GM10266 (cell line): ENCODE measurements around the gene AGK.

Source experiments
- DNase-seq: peaks from one replicate; pipeline ENCODE4 v3.0.0; 2012; ENCODE audit errors: extremely low spot score
- TF ChIP-seq, protein P1 (sequence below): IDR thresholded peaks from 2 replicates; pipeline ENCODE4 v1.5.1; 2012; ENCODE audit warnings: mild to moderate bottlenecking, low read depth; ENCODE audit not compliant: control insufficient read depth, insufficient read depth; ENCODE audit errors: missing control alignments

Gene AGK

DNA sequence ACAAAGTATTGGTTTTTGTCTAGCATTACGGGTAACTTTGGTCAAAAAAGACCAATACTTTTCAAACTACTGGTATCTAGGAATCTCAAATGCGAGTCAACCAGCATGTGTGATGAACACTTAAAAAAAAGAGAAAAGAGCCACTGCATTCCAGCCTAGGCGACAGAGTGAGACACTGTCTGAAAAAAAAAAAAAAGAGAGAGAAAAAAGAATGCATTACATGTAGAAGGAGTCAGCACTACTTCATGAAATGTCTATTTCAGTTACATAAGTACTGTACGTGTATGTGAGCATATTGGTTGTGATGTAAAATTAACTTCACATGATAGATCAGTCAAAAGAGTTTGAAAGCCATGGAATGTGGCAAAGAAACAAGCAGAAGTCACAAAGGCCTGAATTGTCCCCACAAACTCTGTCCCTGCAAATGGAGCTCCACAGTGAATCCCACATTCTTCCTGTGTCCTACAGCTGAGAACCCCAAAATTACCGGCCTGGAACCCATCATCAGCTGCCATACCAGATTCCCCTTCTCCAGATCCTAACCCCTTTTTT lies 149.2 kb downstream of the AGK start:
- no peak for DNase-seq
- TF ChIP-seq, protein P1, sequence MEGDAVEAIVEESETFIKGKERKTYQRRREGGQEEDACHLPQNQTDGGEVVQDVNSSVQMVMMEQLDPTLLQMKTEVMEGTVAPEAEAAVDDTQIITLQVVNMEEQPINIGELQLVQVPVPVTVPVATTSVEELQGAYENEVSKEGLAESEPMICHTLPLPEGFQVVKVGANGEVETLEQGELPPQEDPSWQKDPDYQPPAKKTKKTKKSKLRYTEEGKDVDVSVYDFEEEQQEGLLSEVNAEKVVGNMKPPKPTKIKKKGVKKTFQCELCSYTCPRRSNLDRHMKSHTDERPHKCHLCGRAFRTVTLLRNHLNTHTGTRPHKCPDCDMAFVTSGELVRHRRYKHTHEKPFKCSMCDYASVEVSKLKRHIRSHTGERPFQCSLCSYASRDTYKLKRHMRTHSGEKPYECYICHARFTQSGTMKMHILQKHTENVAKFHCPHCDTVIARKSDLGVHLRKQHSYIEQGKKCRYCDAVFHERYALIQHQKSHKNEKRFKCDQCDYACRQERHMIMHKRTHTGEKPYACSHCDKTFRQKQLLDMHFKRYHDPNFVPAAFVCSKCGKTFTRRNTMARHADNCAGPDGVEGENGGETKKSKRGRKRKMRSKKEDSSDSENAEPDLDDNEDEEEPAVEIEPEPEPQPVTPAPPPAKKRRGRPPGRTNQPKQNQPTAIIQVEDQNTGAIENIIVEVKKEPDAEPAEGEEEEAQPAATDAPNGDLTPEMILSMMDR = no peak

DNA sequence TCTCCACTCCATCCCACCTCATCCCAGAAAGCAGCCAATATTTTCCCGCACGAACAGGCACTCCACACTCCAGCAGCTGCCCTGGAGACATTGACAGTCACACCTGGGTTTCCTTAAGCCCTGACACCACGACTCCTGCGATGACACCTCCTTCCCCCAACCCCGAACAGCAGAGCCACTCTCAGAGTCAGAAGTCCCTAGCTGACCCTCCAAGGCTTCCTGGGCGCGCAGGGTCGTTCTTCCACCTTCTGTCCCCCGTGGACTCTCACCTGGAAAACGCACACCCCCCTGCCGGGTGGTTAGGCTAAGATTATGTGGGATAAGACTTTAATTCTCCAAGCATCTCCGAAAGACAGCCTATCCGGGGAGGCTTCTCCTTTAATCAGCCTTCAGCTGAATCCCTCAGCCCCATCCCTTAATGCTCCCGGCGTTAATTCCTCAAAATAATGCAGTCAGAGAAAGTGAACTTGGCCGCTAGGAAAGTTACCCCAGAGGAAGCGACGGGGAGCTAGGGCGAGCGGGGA lies 149.7 kb downstream of the AGK start:
- TF ChIP-seq, protein P1 = no peak
- DNase-seq = peak; percentile 41

DNA sequence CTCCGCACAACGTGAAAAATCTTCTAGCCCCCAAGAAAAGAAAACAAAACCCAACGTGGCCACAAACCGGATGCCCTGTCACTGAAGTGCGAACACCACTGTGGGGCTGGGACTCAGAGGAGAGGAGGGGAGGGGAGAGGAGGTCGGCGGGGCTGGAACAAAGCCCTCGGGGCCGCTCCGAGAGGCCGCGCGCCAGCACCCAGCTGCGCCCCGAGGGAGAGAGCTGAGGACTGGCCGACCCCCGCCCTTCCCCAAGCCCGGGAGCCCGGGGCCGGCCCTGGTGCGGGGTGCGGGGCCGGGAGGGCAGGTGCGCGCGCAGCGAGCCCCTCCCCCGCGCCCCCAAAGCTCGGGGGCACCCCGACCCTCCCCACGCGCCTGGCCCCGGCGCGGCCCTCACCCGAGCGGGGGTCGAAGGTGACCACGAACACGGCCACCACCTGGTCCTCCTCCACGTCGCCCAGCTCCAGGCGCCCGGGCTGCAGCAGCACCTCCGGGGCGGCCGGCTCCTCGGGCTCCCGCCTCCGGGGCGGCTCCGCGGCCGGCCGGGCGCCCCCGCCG lies 150.4 kb downstream of the AGK start:
- TF ChIP-seq, protein P1 = no peak
- DNase-seq = peak; percentile 91

DNA sequence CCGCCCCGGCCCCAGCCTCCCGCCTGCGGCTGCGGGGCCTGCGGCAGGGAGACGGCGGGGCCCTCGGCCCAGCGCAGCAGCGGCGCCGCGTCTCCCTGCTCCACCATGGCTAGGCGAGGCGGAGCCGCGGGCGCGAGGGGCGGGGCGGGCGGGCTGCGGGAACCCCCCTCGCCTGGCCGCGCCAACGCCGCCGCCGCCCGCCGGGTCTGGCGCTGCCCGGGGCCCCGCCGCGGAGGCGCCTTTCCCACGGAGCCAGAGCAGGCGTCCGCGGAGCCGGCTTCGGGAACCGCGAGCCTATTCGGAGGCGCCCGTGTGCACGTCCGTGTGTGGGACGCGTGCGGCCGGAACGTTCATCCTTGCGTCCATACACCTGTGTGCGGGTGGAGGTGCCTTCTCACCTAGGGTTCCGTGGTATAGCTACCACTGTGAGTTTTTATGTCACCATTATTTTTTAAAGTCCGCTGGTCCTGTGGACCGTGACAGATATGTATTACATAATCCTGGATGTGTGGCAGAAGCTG lies 150.9 kb downstream of the AGK start, which contains the start of gene DENND11:
Gene DENND11 (minus strand): TSS at position 120 of the 521 bp plus-strand sequence. CDS start 13 bp downstream, at position 107.
- TF ChIP-seq, protein P1 = no peak

DNA sequence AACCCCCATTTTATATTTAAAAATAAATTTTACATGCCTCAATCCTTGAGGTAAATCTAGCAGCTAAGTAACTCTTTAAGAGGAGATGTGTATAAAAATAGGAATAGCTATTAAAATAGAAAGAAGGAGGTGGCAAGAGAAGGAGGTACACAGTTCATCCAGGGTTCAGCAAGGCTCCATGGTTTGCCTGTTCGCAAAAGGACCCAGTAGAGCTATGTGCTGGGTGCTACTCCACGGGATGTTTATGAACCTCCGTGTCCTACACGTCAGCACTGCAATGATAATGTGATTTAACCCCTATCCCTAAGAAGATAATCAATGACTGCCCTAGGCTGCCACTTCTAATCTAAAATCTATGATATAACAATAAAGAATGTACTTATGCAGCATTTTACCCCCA lies 151.7 kb downstream of the AGK start:
- DNase-seq = no peak
- TF ChIP-seq, protein P1 = no peak

More for the DNA sequence above, 150.9 kb downstream of the AGK start, which contains the start of gene DENND11:
- DNase-seq = peak; percentile 87

DNA sequence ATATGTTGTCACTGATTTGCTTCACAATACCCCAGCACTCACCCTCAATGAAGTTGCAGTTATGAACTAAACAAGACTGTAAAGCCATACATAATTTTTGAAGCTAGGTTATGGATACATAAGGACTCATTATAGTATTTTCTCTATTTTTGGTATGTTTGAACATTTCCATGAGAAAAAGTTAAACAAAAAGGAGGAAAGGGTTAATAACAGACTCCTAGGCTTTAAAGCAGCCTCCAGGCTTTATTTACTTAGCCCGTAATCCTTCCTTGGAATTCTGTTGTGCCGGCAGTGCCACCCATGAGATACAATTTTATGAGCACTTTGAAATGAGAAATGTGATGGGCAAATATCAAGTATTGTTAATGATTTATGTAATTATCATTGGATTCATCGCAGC lies 152.9 kb downstream of the AGK start:
- TF ChIP-seq, protein P1 = no peak
- no peak for DNase-seq

DNA sequence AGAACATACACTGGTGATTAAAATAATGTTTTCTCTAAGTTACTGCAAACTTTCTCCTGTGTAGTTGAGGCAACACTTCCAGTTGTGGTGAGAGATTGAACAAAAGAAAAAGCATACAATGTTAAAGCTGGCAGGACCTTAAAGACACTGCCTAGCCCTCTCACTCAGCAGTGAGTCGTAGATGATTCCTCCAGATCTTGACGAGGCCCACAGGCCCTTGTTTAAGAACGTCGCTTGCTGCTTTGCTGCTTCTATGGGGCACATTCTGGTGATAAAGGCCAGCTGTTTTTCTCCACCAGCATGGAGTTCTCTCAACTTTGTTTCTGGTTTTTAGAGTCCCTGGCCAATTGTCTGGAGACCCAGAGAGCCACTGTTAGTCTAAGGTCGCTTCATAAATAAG lies 153.5 kb downstream of the AGK start:
- TF ChIP-seq, protein P1 = no peak
- no peak for DNase-seq
